ENCODE data around the gene MAML3. TPM values are rescaled to one million over a fixed set of nuclear protein-coding genes. Genes with fewer than 3 reads are reported as not detected.

Gene MAML3
- total RNA-seq, 1 donor from 2014 or later: 4.4 TPM

GRCh38 chr4:139675651-139676050, 478.3 kb downstream of the MAML3 start:
- no peak for DNase-seq

GRCh38 chr4:139674875-139675550, 479.0 kb downstream of the MAML3 start:
- DNase-seq: no peak

- no peak for DNase-seq
These were observed 481.3 kb downstream of the MAML3 start for GRCh38 chr4:139672732-139673131.

- no peak for DNase-seq
These were observed 481.8 kb downstream of the MAML3 start for GRCh38 chr4:139672215-139672614.

DNA sequence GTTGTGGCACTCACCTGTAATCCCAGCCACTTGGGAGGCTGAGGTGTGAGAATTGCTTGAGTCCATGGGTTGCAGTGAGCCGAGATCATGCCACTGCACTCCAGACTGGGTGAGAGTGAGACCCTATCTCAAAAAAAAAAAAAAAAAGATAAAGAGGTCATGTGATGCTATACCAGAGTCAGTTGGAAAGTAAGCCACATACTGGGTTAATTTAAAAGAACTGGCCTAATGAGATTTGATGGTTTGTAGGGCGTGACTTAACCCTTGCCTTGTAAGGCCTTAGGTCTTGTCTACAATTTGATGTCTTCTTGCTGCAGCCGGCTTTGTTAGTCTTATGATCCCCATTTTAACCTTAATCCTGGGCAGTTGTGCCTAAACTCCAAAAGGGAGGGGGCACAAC, 483.2 kb downstream of the MAML3 start:
- DNase-seq: no peak

DNA sequence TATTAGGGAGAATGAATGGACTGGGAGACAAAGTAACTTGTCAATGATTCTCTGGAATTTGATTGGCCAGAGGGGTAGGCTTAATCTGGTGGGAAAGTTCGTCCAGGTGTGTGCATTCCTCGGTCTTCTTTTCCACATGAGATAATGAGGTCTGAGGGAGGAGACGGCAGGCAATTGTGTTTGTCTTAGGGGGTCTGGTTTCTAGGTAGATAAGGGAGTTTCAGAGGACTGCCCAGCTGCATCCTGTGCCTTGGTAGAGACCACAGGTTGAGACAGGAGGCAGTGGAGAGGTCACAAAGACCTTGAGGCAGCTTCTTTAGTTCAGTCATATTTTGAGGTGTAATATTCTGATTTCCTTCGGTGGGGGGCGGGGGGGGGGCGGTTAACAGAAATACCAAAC, 484.1 kb downstream of the MAML3 start:
- no peak for DNase-seq

GRCh38 chr4:139669335-139669734, 484.6 kb downstream of the MAML3 start:
- no peak for DNase-seq

DNA sequence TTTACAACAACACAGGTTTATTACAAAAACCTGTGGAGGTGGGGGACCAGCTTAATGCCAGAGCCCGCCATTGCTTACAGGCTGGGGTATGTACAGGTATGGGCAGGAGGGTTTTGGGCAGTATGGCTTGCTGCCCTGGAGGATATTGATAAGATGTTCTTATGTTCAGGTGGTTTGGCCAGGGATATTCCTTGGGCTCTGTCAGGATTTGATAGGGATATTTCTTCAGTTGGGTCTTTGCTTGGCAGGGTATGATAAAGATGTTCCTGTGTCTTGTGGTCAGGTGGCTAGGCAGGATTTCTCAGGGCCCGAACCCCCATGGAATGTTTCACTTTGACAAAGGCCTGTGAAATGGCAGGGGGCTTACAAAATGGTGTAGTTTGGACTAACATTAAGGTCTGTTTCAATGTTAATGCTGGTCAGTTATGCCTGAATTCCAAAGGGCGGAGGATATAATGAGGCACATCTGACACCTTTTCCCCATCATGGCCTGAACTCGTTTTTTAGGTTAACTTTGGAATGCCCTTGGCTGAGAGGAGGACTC, 485.3 kb downstream of the MAML3 start:
- DNase-seq: no peak

DNA sequence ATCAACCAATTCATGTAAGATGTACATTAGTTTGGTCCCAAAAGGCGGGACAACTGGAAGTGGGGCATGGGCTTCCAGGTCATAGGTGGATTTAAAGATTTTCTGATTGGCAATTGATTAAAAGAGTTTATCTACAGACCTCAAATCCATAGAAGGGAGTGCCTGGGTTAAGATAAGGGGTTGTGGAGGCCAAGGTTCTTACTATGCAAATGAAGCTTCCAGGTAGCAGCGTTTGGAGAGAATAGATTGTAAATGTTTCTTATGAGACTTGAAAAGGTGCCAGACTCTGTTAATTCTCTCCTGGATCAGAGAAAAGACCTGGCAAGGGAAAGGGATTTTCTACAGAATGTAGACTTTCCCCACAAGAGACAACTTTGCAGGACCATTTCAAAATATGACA, 485.9 kb downstream of the MAML3 start:
- DNase-seq: no peak

Other genes with a start within 250 kb of the MAML3 start
- 104 TPM for gene SCOC, start 219.5 kb upstream of the MAML3 start, total RNA-seq

All from occipital lobe (tissue), 2 donors.